Measurements from ENCODE around the gene TLR10. TPM values are rescaled to one million over a fixed set of nuclear protein-coding genes. Genes with fewer than 3 reads are reported as not detected.

Gene TLR10
- total and polyA plus RNA-seq, 2 donors (not counting 3 experiments of a cell fraction or from before 2014, with no cell fraction given): not detected

GRCh38 chr4:38740303-38740702 lies 42.5 kb downstream of the TLR10 start:
- DNase-seq (ENCODE audit: low read depth, low spot score) (no peak), FAIRE-seq (no peak)
- Histone ChIP-seq H3K9ac (replicated peaks; ENCODE audit: extremely low read depth, insufficient read depth, low read length) (no peak overlapping the region), H3K4me1 (ENCODE audit: control insufficient read depth, extremely low read depth, insufficient read depth, low read length) (no peaks in the 10 kb centered on the region), H3K27ac (ENCODE audit: insufficient read depth, low read depth, low read length) (no peak overlapping the region), H3K27me3 (ENCODE audit: control insufficient read depth in 2 of 2, insufficient read depth in 2 of 2, low read length in 2 of 2) (peaks cover 0 to 7% of the 10 kb centered on the region in 2 experiments), H3K9me3 (replicated peaks; ENCODE audit: control insufficient read depth, insufficient read depth, low read length) (no peaks in the 10 kb centered on the region), H4K20me1 (replicated peaks; ENCODE audit: control insufficient read depth, extremely low read depth, insufficient read depth, low read length) (no peaks in the 10 kb centered on the region), H3K4me2 (ENCODE audit: insufficient read depth, low read length) (no peak overlapping the region), H3K36me3 (ENCODE audit: control insufficient read depth in 2 of 2, extremely low read depth in 1 of 2, insufficient read depth in 2 of 2, low read length in 2 of 2) (no peaks in the 10 kb centered on the region), H2AFZ (ENCODE audit: low read depth, low read length) (no peak overlapping the region), H3K79me2 (ENCODE audit: control insufficient read depth, insufficient read depth, low read length) (no peaks in the 10 kb centered on the region), H3K4me3 (replicated peaks in 1 of 3; ENCODE audit: insufficient read depth in 1 of 3, low read depth in 1 of 3, low read length in 3 of 3) (no peak overlapping the region), H3K9me1 (replicated peaks; ENCODE audit: control insufficient read depth, extremely low read depth, insufficient read depth, low read length) (no peaks in the 10 kb centered on the region)
- no peak for TF ChIP-seq GATA2 (IDR thresholded peaks at IDR 0.05; ENCODE audit: insufficient read depth, insufficient read length, low read depth, low read length)
- no peak for TF ChIP-seq FOS (IDR thresholded peaks at IDR 0.05; ENCODE audit: borderline replicate concordance, insufficient read depth, low read length)
- TF ChIP-seq JUN (IDR thresholded peaks at IDR 0.05; ENCODE audit: borderline replicate concordance, insufficient read depth, insufficient read length, low read depth): no peak
- CTCF ChIA-PET: interaction anchor here (0.9 to 1.6 kb wide), 2 partner anchors 19 to 120 kb away, joined by 3 to 4 read pairs; no protein-coding TSS in a partner anchor
- POLR2A ChIA-PET: no interaction called here
- no TSS peak for BruUV-seq (replicated peaks)
- dilution Hi-C loops (cut with MboI; ENCODE audit: extremely low pct_ligation_motif_present, low sequenced_read_pairs) (no loop called here), intact Hi-C loops (cut with micrococcal nuclease) (no loop called here)

- POLR2A ChIA-PET: no interaction called here
Measured at GRCh38 chr4:38738940-38739803, 43.6 kb downstream of the TLR10 start.

More at GRCh38 chr4:38738940-38739803, 43.6 kb downstream of the TLR10 start:
- intact Hi-C loops (cut with micrococcal nuclease) (loop anchor here (10.0 kb wide), 1 partner anchor 234 kb away; no protein-coding TSS in a partner anchor), dilution Hi-C loops (cut with MboI; ENCODE audit: extremely low pct_ligation_motif_present, low sequenced_read_pairs) (no loop called here)
- Histone ChIP-seq H4K20me1 (replicated peaks; ENCODE audit: control insufficient read depth, extremely low read depth, insufficient read depth, low read length) (no peaks in the 10 kb centered on the region), H3K79me2 (ENCODE audit: control insufficient read depth, insufficient read depth, low read length) (no peaks in the 10 kb centered on the region), H3K4me2 (ENCODE audit: insufficient read depth, low read length) (no peak overlapping the region), H3K4me1 (ENCODE audit: control insufficient read depth, extremely low read depth, insufficient read depth, low read length) (no peaks in the 10 kb centered on the region), H3K9me3 (replicated peaks; ENCODE audit: control insufficient read depth, insufficient read depth, low read length) (no peaks in the 10 kb centered on the region), H3K4me3 (replicated peaks in 1 of 3; ENCODE audit: insufficient read depth in 1 of 3, low read depth in 1 of 3, low read length in 3 of 3) (no peak overlapping the region), H3K9me1 (replicated peaks; ENCODE audit: control insufficient read depth, extremely low read depth, insufficient read depth, low read length) (no peaks in the 10 kb centered on the region), H3K27me3 (ENCODE audit: control insufficient read depth in 2 of 2, insufficient read depth in 2 of 2, low read length in 2 of 2) (peaks cover 0 to 8% of the 10 kb centered on the region in 2 experiments), H3K9ac (replicated peaks; ENCODE audit: extremely low read depth, insufficient read depth, low read length) (no peak overlapping the region), H3K27ac (ENCODE audit: insufficient read depth, low read depth, low read length) (no peak overlapping the region), H2AFZ (ENCODE audit: low read depth, low read length) (no peak overlapping the region), H3K36me3 (ENCODE audit: control insufficient read depth in 2 of 2, extremely low read depth in 1 of 2, insufficient read depth in 2 of 2, low read length in 2 of 2) (no peaks in the 10 kb centered on the region)
- TF ChIP-seq EZH2 (IDR thresholded peaks at IDR 0.05; ENCODE audit: borderline replicate concordance, low read depth, low read length, severe bottlenecking) (no peak), MAX (IDR thresholded peaks at IDR 0.05; ENCODE audit: insufficient read depth, insufficient read length) (no peak), MYC (IDR thresholded peaks at IDR 0.05; ENCODE audit: low read depth, low read length) (no peak), POLR2A (IDR thresholded peaks at IDR 0.05; ENCODE audit: low read depth, low read length) (no peak), FOS (IDR thresholded peaks at IDR 0.05; ENCODE audit: borderline replicate concordance, insufficient read depth, low read length) (no peak), JUN (IDR thresholded peaks at IDR 0.05; ENCODE audit: borderline replicate concordance, insufficient read depth, insufficient read length, low read depth) (no peak), CTCF (IDR thresholded peaks at IDR 0.05; ENCODE audit: extremely low read depth in 1 of 2, insufficient read depth in 1 of 2, low read depth in 1 of 2, low read length in 2 of 2) (no peak), POLR2AphosphoS5 (IDR thresholded peaks at IDR 0.05; ENCODE audit: insufficient read depth, low read depth, low read length) (no peak), GATA2 (IDR thresholded peaks at IDR 0.05; ENCODE audit: insufficient read depth, insufficient read length, low read depth, low read length) (no peak)
- DNase-seq (ENCODE audit: low read depth, low spot score) (no peak), FAIRE-seq (no peak)
- CTCF ChIA-PET: interaction anchor here (1.6 kb wide), 1 partner anchor 20 kb away, joined by 4 read pairs; no protein-coding TSS in a partner anchor
- BruUV-seq (replicated peaks): no TSS peak

All from endothelial cell of umbilical vein (primary cell).